HG02970 (cell line): ENCODE data around the gene HOXD3.

Source experiments
- ATAC-seq: cut with Tn5 transposase; IDR thresholded peaks from one replicate; pipeline ENCODE4 v1.9.1; 2021; ENCODE audit warnings: mild to moderate bottlenecking, moderate library complexity, moderate number of reproducible peaks; ENCODE audit not compliant: unreplicated experiment, low FRiP score

Gene HOXD3

DNA sequence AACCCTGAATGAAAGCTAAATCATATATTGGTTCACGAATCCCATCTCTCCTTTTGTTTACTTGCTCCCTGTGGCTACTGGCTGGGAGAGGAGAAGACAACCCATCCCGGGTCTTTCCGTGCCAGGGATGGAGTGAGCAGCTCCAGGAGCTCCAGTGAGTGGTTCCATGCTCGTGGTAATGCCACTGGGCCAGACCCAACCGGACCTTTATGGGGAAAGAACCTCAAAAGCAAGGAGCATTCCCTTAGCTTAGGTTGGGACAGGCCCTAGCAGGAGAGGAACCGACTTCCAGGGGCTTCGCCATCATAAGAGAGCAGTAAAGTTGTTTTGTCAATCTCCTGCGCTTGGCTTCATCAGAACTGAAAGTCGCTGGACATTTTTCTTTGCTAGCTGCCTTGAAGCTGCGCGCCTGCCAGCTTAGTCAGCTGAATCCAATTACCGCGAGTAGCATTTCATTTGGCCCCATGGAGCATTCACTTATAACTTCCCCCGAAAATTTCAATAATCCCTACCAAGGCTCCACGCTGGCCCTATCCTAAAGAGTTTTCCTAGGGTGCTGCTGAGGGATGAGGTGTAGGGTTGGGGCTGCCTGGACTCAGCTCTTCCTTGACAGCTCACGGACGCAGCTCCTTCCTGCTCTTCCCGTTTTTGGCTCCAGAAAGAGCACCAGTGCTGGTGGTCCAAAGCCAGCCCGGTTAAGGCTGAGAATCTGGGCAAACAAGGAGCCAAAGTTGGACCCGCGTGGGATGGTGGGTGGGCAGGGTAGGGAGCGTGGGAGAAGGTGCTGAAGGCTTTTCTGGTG lies 4.9 kb downstream of the HOXD3 start:
- ATAC-seq: no peak

DNA sequence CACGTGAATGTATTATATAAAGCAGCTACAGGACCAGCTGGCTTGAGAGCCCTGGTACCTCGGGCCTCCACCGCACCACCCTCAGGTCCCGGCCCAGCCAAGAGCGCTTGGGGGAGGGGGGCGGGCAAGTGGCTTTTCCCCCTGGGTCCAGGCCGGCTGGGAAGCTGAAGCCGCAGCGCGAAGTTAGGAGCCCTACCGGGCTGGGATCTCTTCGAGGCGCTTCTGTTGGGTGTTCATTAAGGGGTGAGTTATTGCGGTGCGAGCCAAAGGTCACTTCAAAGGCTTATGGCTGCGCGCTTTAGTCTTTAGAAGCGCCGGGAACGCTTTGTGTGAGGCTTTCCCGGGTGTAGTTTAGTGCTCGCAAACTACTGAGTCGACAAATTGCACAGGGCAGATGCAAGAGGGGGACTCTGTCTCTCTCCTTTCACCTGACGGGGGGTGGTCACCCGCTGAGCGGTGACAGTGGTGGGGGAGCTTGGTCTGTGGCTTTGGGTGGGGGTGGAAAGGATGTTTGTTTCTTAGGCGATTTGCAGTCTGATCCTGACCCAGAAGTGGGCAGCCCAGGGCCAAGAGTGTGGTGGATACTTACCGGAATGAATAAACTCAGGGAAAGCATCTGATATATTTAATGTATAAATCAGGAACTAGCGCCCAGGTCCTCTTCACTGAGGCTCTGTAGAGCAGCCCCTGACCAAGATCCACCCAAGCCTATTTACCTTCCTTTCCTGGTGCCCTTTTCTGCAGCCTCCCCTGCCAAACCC lies 6.0 kb downstream of the HOXD3 start:
- no peak for ATAC-seq

DNA sequence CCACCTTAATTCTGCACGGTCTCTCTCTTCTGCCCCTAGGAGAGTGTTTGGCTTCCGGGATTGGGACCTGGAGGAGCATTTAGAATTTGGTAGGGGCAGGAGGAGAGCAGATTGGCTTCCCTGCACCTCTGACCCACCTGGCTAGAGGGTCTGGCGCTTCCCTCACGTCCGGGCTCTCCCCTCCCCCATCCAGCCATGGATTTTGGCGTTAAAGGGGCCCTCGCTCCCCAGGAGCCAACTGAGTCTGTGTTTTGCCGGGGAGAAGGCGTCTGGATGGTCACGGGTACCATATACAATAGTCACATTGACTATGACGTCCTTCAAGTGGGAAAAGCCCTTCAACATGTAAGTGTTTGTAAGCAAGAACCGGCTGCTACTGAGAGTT lies 6.6 kb downstream of the HOXD3 start:
- ATAC-seq: no peak

DNA sequence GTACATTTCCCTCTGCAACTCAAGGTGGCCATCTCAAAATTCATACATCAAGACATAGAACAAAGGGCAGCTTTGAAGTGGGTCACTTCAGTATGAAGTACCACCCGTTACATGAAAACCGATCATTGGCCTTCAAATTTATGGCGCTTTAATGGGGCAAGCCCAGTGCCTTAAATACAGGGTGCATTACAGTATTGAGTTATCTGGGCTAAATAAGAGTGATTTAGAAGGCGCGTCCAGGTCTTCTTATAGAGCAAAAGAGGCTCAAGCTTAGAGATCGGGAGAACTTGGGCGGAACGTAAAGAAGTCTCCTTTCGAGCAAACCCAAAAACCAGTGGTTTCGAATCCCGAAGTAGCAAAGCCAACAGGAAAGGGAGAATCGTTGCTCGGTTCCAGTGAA lies 7.1 kb downstream of the HOXD3 start:
- no peak for ATAC-seq

DNA sequence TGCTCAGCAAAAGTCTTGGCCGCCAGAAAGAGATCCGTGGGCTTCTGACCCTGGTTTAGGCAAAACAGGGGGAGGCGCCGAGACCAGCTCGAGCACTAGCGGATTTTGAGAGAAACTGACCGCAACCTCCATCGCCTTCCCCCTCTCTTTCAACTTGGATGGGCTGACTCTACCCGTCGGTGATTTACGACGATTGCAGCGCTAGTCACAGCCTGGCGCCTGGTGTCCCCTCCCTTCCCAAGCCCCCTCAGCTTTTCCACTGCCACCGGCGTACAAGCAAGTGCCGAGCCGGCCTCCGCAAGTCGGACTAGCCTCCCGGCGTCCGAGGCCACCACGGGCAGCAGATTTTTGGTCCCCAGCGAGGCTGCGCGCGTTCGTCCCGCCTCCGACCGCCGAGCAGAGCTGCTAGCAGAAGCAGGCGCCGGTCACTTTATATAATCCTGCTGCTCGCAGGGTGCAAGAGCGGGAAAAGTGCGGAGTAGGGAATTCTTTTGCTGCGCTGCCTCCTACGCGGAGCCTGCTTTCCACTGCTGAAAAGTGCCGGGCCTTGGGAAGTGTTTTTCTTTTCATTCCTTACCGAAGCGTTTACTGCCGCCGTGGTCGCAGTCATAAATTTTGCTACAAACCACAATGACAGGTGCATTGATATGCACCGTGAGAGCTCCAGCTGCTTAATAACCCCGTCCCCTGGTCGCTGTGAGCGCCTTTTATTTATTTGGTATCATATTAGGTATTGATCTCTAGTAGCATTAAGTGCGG lies 7.7 kb downstream of the HOXD3 start:
- ATAC-seq: no peak

DNA sequence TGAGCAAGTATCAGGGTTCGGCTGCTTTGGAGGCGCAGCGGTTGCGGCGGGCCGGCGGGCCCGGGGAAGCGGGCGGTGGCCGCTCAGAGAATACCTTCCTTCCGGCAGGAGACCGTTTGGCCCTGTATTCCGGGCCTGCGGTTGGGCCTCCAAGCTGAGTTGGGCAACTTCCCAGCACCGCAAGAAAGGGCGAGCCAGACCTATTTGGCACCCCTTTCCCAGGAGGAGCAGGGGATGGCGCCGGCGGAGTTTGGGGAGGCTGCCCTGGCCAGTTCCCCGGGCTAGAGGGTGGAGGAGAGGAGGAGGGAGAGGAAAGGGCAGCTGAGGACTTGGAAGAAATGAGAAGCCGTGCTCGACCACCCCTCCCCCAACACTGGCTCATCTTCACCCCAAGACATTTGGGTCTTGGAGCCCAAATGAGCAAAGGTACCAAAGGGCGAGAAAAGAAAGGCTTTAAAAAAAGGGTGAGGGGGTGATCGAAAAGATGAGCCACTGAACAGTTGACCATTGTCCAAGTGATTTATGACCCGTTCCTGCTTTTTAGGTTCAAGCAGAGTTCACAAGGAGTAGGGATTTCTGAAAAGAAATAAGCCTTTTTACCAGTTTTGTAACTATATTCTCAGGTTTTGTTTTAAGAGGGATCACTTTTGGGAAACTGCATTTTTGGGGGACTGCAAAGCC lies 8.4 kb downstream of the HOXD3 start:
- ATAC-seq: no peak

DNA sequence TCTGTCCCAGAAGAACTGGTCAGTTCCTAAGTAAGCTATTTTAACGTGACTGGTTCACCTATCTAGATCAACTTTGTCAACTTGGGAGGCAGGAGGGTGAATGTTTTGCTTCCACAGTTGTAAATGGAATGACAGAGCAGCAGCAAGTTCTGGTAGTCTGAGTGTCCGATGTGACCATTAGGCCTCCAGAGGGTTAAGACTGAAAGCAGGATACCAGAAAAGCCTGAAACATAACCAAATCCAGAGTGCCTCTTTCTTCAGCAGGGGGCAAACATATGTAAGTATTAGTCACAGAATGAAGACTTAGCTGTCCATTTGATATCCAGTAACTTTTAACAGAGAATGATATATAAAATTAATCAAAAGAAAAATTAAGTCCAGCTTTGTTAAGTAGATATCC lies 9.2 kb downstream of the HOXD3 start:
- no peak for ATAC-seq

DNA sequence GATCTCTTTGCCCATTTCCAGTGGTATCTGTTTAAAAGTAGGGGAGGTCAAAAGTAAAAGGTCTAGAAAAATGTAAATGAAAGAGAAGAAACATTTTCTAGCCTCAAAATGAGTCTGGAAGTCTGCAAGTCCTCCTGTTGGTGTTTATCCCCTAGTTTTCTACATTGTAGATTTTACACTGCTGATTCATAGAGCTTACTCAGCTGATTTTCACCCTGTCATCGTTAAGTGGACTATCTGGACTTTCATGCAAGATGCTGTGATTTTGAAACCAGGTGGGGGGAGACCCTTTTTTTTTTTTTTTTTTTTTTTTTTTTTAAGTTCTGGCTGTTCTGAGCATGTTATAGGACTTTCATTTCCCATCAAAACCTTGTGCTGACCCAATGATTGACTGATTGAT lies 10.3 kb downstream of the HOXD3 start:
- no peak for ATAC-seq

DNA sequence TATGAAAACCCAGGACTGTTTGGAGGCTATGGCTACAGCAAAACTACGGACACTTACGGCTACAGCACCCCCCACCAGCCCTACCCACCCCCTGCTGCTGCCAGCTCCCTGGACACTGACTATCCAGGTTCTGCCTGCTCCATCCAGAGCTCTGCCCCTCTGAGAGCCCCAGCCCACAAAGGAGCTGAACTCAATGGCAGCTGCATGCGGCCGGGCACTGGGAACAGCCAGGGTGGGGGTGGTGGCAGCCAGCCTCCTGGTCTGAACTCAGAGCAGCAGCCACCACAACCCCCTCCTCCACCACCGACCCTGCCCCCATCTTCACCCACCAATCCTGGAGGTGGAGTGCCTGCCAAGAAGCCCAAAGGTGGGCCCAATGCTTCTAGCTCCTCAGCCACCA lies 12.1 kb downstream of the HOXD3 start:
- ATAC-seq: no peak

DNA sequence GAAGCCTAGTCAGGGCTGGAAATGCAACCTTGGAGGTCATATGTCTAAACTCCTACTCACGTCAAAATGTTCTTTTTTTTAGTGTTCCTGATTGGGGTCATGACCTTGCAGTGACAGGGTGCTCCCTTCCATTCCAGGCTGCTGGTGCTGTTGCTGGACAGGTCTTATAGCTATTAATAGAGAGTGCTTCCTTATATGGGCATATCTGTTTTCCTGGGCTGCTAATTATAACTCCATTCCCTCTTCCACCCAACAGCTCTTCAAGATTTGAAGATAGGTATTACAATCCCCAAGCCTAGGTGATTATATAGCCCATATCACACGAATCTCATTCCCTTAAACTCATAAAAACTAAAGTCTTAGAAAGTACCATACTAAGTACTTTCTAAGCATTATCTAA lies 12.6 kb downstream of the HOXD3 start:
- ATAC-seq: no peak

DNA sequence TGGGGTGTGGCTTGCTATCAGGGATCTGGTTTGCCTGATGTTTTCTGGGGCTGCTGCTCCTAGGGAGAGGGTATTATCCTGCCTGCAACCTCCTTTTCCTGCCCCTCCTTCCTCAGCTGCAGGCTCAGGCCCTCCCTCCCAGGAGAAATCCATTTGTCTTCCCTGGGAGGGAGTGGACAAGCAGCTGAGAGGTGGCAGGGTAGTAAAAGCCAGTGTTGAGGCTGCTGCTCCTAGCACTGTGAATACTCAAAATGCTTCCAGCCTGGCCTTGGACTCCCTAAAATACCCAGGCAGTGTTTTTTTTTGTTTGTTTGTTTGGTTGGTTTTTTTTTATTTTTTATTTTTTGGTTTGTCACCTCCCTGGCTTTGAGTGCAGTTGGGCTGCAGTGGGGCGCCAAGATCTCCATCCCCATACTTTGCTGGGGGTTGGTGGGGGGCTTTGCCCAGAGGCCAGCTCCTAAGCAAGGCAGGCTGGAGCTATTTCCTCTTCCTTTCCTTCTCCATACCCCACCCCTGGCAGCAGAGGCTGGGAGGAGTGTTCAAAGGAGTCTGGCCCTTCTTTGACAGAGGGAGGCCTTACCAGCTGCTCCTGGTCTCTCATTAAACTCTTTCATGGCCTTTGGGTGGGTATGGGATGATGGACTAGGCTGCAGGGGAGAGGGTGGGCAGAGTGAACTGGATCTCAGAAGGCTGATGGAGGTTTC lies 13.6 kb downstream of the HOXD3 start:
- no peak for ATAC-seq

DNA sequence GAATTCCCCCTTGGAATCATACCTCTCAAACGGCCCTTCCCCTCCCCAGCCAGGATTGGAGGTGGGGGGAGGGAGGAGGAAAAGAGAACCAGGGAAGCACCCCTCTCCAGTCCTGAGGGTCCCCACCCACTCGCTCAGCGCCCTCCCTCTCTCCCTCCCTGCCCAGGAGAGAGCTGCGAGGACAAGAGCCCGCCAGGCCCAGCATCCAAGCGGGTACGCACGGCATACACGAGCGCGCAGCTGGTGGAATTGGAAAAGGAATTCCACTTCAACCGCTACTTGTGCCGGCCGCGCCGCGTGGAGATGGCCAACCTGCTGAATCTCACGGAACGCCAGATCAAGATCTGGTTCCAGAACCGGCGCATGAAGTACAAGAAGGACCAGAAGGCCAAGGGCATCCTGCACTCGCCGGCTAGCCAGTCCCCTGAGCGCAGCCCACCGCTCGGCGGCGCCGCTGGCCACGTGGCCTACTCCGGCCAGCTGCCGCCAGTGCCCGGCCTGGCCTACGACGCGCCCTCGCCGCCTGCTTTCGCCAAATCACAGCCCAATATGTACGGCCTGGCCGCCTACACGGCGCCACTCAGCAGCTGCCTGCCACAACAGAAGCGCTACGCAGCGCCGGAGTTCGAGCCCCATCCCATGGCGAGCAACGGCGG lies 14.4 kb downstream of the HOXD3 start:
- ATAC-seq: no peak

DNA sequence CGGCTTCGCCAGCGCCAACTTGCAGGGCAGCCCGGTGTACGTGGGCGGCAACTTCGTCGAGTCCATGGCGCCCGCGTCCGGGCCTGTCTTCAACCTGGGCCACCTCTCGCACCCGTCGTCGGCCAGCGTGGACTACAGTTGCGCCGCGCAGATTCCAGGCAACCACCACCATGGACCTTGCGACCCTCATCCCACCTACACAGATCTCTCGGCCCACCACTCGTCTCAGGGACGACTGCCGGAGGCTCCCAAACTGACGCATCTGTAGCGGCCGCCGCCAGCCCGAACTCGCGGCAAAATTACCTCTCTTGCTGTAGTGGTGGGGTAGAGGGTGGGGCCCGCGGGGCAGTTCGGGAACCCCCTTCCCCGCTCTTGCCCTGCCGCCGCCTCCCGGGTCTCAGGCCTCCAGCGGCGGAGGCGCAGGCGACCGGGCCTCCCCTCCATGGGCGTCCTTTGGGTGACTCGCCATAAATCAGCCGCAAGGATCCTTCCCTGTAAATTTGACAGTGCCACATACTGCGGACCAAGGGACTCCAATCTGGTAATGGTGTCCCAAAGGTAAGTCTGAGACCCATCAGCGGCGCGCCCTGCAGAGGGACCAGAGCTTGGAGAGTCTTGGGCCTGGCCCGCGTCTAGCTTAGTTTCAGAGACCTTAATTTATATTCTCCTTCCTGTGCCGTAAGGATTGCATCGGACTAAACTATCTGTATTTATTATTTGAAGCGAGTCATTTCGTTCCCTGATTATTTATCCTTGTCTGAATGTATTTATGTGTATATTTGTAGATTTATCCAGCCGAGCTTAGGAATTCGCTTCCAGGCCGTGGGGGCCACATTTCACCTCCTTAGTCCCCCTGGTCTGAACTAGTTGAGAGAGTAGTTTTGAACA lies 15.1 kb downstream of the HOXD3 start:
- ATAC-seq: no peak

DNA sequence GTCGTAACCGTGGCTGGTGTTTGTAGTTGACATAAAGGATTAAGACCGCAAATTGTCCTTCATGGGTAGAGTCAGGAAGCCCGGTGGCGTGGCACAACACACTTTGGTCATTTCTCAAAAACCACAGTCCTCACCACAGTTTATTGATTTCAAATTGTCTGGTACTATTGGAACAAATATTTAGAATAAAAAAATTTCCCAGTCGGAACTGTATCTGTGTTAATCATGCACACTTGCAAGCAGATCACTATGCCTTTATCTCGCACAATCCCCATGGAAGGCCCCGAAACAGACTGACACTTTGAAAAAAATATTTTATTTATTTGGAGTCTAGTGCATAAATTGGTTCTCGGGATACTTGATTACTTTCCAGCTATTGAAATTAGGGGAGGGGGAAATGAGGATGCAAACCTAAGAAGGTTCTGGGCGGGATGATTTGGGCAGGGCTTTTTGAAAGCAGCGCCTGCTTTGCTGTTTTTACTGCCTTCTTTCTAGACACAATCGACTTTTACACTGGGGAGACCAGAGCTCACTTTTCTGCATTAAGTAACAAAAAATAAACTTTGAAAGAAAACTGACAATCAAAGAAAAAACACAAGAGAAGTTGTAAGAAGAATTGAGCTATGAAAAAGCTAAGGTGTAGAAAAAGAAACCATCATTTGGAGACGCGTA lies 15.9 kb downstream of the HOXD3 start:
- ATAC-seq: no peak

DNA sequence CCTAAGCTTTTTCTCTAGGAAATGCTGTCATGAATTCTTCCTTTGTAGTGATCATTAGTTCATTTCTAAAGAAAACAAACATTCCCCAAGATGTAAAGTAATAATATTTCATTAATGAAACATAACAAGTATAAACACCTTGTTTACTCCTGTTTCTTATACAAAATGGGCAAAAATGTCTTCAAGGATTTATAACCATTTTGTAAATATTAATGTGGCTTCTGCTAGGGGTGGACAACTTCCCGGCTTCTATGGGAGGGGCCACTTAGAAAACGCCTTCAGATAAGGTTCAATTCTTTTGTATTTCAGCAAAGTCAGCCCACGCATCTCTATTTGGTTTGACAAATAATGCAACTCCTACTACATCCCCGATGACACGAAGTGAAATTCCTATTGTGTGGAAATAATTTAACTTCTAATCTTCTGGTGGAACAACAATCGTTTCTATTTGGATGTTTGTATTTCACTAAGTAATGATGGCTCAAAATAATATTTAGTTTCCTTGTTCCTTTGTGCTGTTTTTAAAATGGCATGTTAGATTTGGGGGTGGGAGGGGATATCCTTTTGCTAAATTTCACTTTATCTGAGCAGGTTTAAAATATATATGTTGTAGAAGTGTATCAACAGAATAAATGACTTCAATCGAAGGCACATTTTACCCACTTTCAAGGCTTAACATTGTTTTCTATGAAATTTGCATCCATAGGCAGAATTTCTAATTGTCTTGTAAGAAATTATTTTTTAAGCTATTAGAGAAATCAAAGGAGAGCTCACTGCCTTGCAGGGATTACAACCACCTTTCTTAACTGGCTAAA lies 16.7 kb downstream of the HOXD3 start:
- no peak for ATAC-seq

DNA sequence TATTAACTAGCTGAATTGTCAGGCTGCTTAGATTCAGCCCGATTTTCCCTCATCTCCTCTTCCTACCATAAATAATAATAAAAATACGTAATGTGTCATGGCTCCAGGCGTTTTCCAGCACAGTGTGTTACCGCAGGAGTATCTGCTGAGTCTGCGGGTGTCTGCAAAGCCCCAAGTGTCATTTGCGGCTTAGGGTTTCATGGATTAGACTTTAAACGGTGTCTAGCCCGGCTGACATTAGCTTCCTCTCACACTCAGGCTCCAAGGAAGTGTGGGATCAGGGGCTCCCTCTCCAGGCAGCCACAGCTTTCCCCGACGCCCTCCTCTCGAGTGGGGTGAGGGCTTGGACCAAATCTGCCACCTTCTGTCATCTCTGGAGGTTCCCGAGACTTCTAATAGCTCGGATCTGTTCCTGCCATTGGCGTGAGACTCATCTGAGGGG lies 17.3 kb downstream of the HOXD3 start:
- ATAC-seq: no peak
